SJSA1 (cell line): ENCODE data around the gene CD53. TPM values are rescaled to one million over a fixed set of nuclear protein-coding genes. Genes with fewer than 3 reads are reported as not detected.

Experiments
- total RNA-seq: library from RNA; depleted of rRNA; stranded (reverse); fragments of >200 nt; shearing (Covaris generic); gene quantifications from 2 replicates; pipeline ENCODE4 v1.2.3, GENCODE V29; 2014; rRNA removed

Gene CD53
- total RNA-seq, 1 experiment from 2014 or later: not detected

Other genes with a start within 250 kb of the CD53 start
- not detected in 2 replicates for gene KCNA3, start 198.2 kb upstream of the CD53 start, total RNA-seq
- 18.9 and 35.4 TPM in 2 replicates for gene LRIF1, start 90.8 kb downstream of the CD53 start, total RNA-seq